Measurements from ENCODE around the gene KRTAP16-1.

Gene KRTAP16-1

DNA sequence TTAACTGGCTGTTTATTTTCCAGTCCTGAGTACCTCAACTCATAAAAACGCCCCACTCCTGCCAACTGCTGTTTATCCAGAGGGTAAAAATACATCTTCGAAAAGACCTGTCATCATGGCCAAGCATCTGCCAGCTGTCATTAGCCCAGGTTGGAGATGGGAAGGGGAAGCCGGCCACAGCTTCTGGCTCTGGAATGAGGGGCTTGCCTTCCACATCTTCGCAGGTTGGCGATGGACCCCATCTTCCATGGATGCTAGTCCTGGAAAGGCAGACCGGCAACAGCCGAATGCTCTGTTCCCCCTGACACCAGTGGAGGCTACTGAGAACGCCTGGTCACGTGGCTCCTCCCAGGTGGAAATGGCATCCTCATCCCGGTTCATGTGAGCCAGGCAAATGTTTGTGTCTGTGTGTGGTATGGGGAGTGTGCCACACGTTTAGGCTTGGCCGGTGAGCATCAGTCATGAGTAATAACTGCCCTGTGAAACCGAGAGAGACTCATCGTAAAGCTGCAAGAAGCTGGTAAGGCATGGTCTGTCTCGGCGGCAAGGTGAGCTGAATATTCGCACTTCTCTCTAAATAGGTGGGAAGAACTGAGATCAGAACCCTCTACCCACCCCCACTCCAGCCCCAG lies 6.8 kb upstream of the KRTAP16-1 start:
- H3K36me3 ChIP-seq, result no peaks in the 10 kb centered on the region
- no peak overlapping the region for H3K27ac ChIP-seq

DNA sequence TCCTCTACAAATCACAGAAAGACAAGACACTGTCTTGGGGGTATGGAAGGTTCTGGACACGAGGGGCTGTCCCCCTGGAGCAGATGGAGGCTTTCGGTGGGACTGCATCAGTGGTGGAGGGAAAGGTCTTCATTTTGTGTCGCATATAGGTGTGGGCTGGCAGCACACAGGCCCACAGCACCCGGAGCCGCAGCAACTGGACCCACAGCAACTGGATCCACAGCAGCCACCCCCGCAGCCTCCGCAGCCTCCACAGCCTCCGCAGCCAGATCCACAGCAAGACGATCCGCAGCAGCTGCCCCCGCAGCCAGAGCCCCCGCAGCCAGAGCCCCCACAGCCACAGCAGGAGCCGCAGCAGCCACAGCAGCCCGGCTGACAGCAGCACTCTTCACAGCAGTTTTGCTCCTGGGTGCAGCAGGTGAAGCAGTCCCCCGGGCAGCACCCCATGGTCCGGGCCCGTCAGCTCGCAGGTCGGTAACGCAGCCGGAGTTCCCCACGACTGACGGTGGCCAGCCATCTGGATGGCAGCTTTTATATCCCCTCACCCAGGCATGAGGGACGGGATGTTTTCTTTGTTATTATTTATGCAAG lies 6.2 kb upstream of the KRTAP16-1 start, which contains the start of gene KRTAP17-1:
Gene KRTAP17-1, minus strand, starts transcription at position 507 of the 591 bp plus-strand sequence. Its CDS starts 60 bp downstream, at position 447.
- no peaks in the 10 kb centered on the region for H3K36me3 ChIP-seq
- no peaks in the 10 kb centered on the region for H3K4me1 ChIP-seq (ENCODE audit: control insufficient read depth in 1 of 2, insufficient read depth in 1 of 2, low read depth in 1 of 2, low read length in 1 of 2)
- no peaks in the 10 kb centered on the region for H3K9me3 ChIP-seq
- TF ChIP-seq, protein P1, sequence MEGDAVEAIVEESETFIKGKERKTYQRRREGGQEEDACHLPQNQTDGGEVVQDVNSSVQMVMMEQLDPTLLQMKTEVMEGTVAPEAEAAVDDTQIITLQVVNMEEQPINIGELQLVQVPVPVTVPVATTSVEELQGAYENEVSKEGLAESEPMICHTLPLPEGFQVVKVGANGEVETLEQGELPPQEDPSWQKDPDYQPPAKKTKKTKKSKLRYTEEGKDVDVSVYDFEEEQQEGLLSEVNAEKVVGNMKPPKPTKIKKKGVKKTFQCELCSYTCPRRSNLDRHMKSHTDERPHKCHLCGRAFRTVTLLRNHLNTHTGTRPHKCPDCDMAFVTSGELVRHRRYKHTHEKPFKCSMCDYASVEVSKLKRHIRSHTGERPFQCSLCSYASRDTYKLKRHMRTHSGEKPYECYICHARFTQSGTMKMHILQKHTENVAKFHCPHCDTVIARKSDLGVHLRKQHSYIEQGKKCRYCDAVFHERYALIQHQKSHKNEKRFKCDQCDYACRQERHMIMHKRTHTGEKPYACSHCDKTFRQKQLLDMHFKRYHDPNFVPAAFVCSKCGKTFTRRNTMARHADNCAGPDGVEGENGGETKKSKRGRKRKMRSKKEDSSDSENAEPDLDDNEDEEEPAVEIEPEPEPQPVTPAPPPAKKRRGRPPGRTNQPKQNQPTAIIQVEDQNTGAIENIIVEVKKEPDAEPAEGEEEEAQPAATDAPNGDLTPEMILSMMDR (IDR thresholded peaks at IDR 0.05), result no peak
- no peaks in the 10 kb centered on the region for H3K27me3 ChIP-seq
- H3K27ac ChIP-seq, result no peak within 1 kb of the TSS
- H3K4me3 ChIP-seq (ENCODE audit: low read depth in 1 of 2, low read length in 1 of 2), result no peak within 1 kb of the TSS

More for the DNA sequence above, 6.8 kb upstream of the KRTAP16-1 start:
- no peaks in the 10 kb centered on the region for H3K4me1 ChIP-seq (ENCODE audit: control insufficient read depth in 1 of 2, insufficient read depth in 1 of 2, low read depth in 1 of 2, low read length in 1 of 2)
- H3K27me3 ChIP-seq, result no peaks in the 10 kb centered on the region
- H3K4me3 ChIP-seq (ENCODE audit: low read depth in 1 of 2, low read length in 1 of 2), result no peak overlapping the region
- TF ChIP-seq, protein P1 (IDR thresholded peaks at IDR 0.05), result no peak
- no peaks in the 10 kb centered on the region for H3K9me3 ChIP-seq

- Histone ChIP-seq H3K36me3 (no peaks in the 10 kb centered on the region), H3K4me1 (ENCODE audit: control insufficient read depth in 1 of 2, insufficient read depth in 1 of 2, low read depth in 1 of 2, low read length in 1 of 2) (peaks cover 32 to 33% of the 10 kb centered on the region in 2 experiments), H3K9me3 (no peaks in the 10 kb centered on the region), H3K27ac (no peak overlapping the region), H3K27me3 (no peaks in the 10 kb centered on the region), H3K4me3 (ENCODE audit: low read depth in 1 of 2, low read length in 1 of 2) (no peak overlapping the region)
- TF ChIP-seq, protein P1 (IDR thresholded peaks at IDR 0.05), result no peak
These were observed 2.0 kb upstream of the KRTAP16-1 start for GRCh38 chr17:41311111-41311510.

GRCh38 chr17:41308251-41308917 lies 725 bp downstream of the KRTAP16-1 start:
- Histone ChIP-seq H3K36me3 (no peaks in the 10 kb centered on the region), H3K4me1 (ENCODE audit: control insufficient read depth in 1 of 2, insufficient read depth in 1 of 2, low read depth in 1 of 2, low read length in 1 of 2) (peaks cover 32 to 33% of the 10 kb centered on the region in 2 experiments), H3K4me3 (ENCODE audit: low read depth in 1 of 2, low read length in 1 of 2) (peak overlapping the region; percentile 68 to 69), H3K27ac (peak overlapping the region; percentile 91), H3K9me3 (no peaks in the 10 kb centered on the region), H3K27me3 (no peaks in the 10 kb centered on the region)
- TF ChIP-seq, protein P1 (IDR thresholded peaks at IDR 0.05), result no peak

GRCh38 chr17:41307647-41308046 lies 1.5 kb downstream of the KRTAP16-1 start:
- H3K9me3 ChIP-seq, result no peaks in the 10 kb centered on the region
- H3K36me3 ChIP-seq, result no peaks in the 10 kb centered on the region
- TF ChIP-seq, protein P1 (IDR thresholded peaks at IDR 0.05), result no peak
- H3K27me3 ChIP-seq, result no peaks in the 10 kb centered on the region
- H3K4me3 ChIP-seq (ENCODE audit: low read depth in 1 of 2, low read length in 1 of 2), result peak overlapping the region; percentile 68 to 69
- peak overlapping the region; percentile 91 for H3K27ac ChIP-seq
- peaks cover 37 to 39% of the 10 kb centered on the region in 2 experiments for H3K4me1 ChIP-seq (ENCODE audit: control insufficient read depth in 1 of 2, insufficient read depth in 1 of 2, low read depth in 1 of 2, low read length in 1 of 2)
